OCI-LY3 (cell line): ENCODE measurements around the gene DNMT3A.

Source experiments
- EZH2phosphoT487 ChIP-seq: fragments of 200-600 bp; shearing (Covaris generic); IDR thresholded peaks from 2 replicates; pipeline ENCODE4 v1.6.1; 2018; ENCODE audit warnings: antibody characterized with exemption, mixed run types, low read depth
- TF ChIP-seq, protein P1 (sequence below): fragments of 200-600, 300-600 bp; sonication (generic); IDR thresholded peaks from 2 replicates; pipeline ENCODE4 v1.5.1; 2014; ENCODE audit warnings: antibody characterized with exemption, low read length, low read depth

DNA sequence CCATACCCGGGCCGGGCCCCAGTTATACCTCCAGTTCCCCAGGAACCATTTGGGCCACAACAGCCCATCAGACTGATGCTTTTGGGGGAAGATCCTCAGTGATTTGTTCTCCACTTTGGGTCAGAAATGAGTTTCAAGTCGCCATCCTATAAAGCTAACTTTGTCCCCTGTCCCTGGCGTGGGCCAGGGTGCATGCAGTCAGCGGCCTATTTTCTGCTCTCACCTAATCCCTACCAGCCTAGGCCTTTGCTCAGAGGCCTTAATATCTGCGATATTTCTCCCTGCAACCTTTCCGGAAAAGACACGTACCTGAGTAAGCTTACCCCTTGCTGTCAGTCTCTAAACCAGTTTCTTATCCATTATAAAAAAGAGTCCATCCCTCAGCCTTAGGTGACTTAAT lies 7.2 kb downstream of the DNMT3A start:
- TF ChIP-seq, protein P1, sequence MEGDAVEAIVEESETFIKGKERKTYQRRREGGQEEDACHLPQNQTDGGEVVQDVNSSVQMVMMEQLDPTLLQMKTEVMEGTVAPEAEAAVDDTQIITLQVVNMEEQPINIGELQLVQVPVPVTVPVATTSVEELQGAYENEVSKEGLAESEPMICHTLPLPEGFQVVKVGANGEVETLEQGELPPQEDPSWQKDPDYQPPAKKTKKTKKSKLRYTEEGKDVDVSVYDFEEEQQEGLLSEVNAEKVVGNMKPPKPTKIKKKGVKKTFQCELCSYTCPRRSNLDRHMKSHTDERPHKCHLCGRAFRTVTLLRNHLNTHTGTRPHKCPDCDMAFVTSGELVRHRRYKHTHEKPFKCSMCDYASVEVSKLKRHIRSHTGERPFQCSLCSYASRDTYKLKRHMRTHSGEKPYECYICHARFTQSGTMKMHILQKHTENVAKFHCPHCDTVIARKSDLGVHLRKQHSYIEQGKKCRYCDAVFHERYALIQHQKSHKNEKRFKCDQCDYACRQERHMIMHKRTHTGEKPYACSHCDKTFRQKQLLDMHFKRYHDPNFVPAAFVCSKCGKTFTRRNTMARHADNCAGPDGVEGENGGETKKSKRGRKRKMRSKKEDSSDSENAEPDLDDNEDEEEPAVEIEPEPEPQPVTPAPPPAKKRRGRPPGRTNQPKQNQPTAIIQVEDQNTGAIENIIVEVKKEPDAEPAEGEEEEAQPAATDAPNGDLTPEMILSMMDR = no peak
- no peak for TF ChIP-seq EZH2phosphoT487
